Measurements from ENCODE around the gene MRPL34.
A peak's percentile ranks its signal among the peaks of the same experiment; 100 is the strongest.
"Not testable (repeated sequence)": the region's sequence is repeated elsewhere in the genome, so short reads cannot be mapped to it uniquely, and the experiment has no call there.

Gene MRPL34

GRCh38 chr19:17292301-17293074, 13.2 kb upstream of the MRPL34 start:
- Histone ChIP-seq H3K9ac (ENCODE audit: low read length) (peak overlapping the region; percentile 74), H2AFZ (ENCODE audit: low read length) (no peak overlapping the region), H3K79me2 (ENCODE audit: insufficient read depth, low read length) (no peaks in the 10 kb centered on the region), H3K4me1 (ENCODE audit: insufficient read depth, low read length, severe bottlenecking) (peaks cover 24% of the 10 kb centered on the region), H3K4me3 (ENCODE audit: low read depth, low read length, poor library complexity, severe bottlenecking) (peak overlapping the region; percentile 74), H4K20me1 (ENCODE audit: insufficient read depth, low read length) (no peaks in the 10 kb centered on the region), H3K4me2 (ENCODE audit: low read length) (peak overlapping the region; percentile 84), H3F3A (ENCODE audit: insufficient read depth, low read length) (peaks cover 3% of the 10 kb centered on the region; the same call in 1 of the 2 replicates), H3K9me2 (ENCODE audit: low read depth, low read length) (no peaks in the 10 kb centered on the region), H3K27ac (ENCODE audit: low read depth, low read length, poor library complexity, severe bottlenecking) (peak overlapping the region; percentile 70), H3K36me3 (ENCODE audit: insufficient read depth, low read length) (peaks cover 21% of the 10 kb centered on the region), H3K27me3 (ENCODE audit: insufficient read depth, low read length) (no peaks in the 10 kb centered on the region), H3K9me3 (ENCODE audit: low read length) (no peaks in the 10 kb centered on the region)
- TF ChIP-seq CTCF (IDR thresholded peaks at IDR 0.05; ENCODE audit: low read length), result peak; percentile 75
- TF ChIP-seq EZH2 (IDR thresholded peaks at IDR 0.05; ENCODE audit: borderline replicate concordance, low read length), result no peak

- Histone ChIP-seq H3K36me3 (ENCODE audit: insufficient read depth, low read length) (peaks cover 29% of the 10 kb centered on the region), H3K4me2 (ENCODE audit: low read length) (peak overlapping the region; percentile 57), H3K27ac (ENCODE audit: low read depth, low read length, poor library complexity, severe bottlenecking) (peak overlapping the region; percentile 54), H2AFZ (ENCODE audit: low read length) (no peak overlapping the region), H3K9ac (ENCODE audit: low read length) (peak overlapping the region; percentile 1; the same call in 1 of the 2 replicates), H3K9me2 (ENCODE audit: low read depth, low read length) (no peaks in the 10 kb centered on the region), H3K27me3 (ENCODE audit: insufficient read depth, low read length) (no peaks in the 10 kb centered on the region), H3K4me3 (ENCODE audit: low read depth, low read length, poor library complexity, severe bottlenecking) (peak overlapping the region; percentile 74), H3K79me2 (ENCODE audit: insufficient read depth, low read length) (no peaks in the 10 kb centered on the region), H3K4me1 (ENCODE audit: insufficient read depth, low read length, severe bottlenecking) (peaks cover 24% of the 10 kb centered on the region), H4K20me1 (ENCODE audit: insufficient read depth, low read length) (no peaks in the 10 kb centered on the region), H3K9me3 (ENCODE audit: low read length) (no peaks in the 10 kb centered on the region), H3F3A (ENCODE audit: insufficient read depth, low read length) (peaks cover 3% of the 10 kb centered on the region; the same call in 1 of the 2 replicates)
- TF ChIP-seq CTCF (IDR thresholded peaks at IDR 0.05; ENCODE audit: low read length) (no peak), EZH2 (IDR thresholded peaks at IDR 0.05; ENCODE audit: borderline replicate concordance, low read length) (no peak)
These were observed 12.1 kb upstream of the MRPL34 start for GRCh38 chr19:17293605-17294004.

- TF ChIP-seq CTCF (IDR thresholded peaks at IDR 0.05; ENCODE audit: low read length), result no peak
- no peak for TF ChIP-seq EZH2 (IDR thresholded peaks at IDR 0.05; ENCODE audit: borderline replicate concordance, low read length)
- H3K9me2 ChIP-seq (ENCODE audit: low read depth, low read length), result no peaks in the 10 kb centered on the region
- H3K4me2 ChIP-seq (ENCODE audit: low read length), result peak overlapping the region; percentile 57
- peaks cover 3% of the 10 kb centered on the region; the same call in 1 of the 2 replicates for H3F3A ChIP-seq (ENCODE audit: insufficient read depth, low read length)
- H3K4me3 ChIP-seq (ENCODE audit: low read depth, low read length, poor library complexity, severe bottlenecking), result peak overlapping the region; percentile 74
- H3K9ac ChIP-seq (ENCODE audit: low read length), result no peak overlapping the region
- H3K36me3 ChIP-seq (ENCODE audit: insufficient read depth, low read length), result peaks cover 35% of the 10 kb centered on the region
- no peaks in the 10 kb centered on the region for H3K9me3 ChIP-seq (ENCODE audit: low read length)
- H3K27ac ChIP-seq (ENCODE audit: low read depth, low read length, poor library complexity, severe bottlenecking), result no peak overlapping the region
- H4K20me1 ChIP-seq (ENCODE audit: insufficient read depth, low read length), result no peaks in the 10 kb centered on the region
- no peaks in the 10 kb centered on the region for H3K79me2 ChIP-seq (ENCODE audit: insufficient read depth, low read length)
- no peaks in the 10 kb centered on the region for H3K27me3 ChIP-seq (ENCODE audit: insufficient read depth, low read length)
- peaks cover 24% of the 10 kb centered on the region for H3K4me1 ChIP-seq (ENCODE audit: insufficient read depth, low read length, severe bottlenecking)
- no peak overlapping the region for H2AFZ ChIP-seq (ENCODE audit: low read length)
These were observed 11.4 kb upstream of the MRPL34 start for GRCh38 chr19:17294051-17294891.

GRCh38 chr19:17295551-17295950, 10.1 kb upstream of the MRPL34 start:
- not testable (repeated sequence) for H4K20me1 ChIP-seq (ENCODE audit: insufficient read depth, low read length); H3K27ac ChIP-seq (ENCODE audit: low read depth, low read length, poor library complexity, severe bottlenecking); H3K79me2 ChIP-seq (ENCODE audit: insufficient read depth, low read length); H2AFZ ChIP-seq (ENCODE audit: low read length); H3K27me3 ChIP-seq (ENCODE audit: insufficient read depth, low read length); H3K4me2 ChIP-seq (ENCODE audit: low read length); H3F3A ChIP-seq (ENCODE audit: insufficient read depth, low read length); H3K9ac ChIP-seq (ENCODE audit: low read length); H3K4me3 ChIP-seq (ENCODE audit: low read depth, low read length, poor library complexity, severe bottlenecking); H3K9me2 ChIP-seq (ENCODE audit: low read depth, low read length); H3K9me3 ChIP-seq (ENCODE audit: low read length)
- Histone ChIP-seq H3K4me1 (ENCODE audit: insufficient read depth, low read length, severe bottlenecking) (peaks cover 24% of the 10 kb centered on the region), H3K36me3 (ENCODE audit: insufficient read depth, low read length) (peaks cover 35% of the 10 kb centered on the region)

Data from OCI-LY1 (cell line).